CD4-positive, alpha-beta T cell treated with Interleukin-21 for 1 hour (primary cell): Measurements from ENCODE around the gene IGFBP5.

Source experiments
- DNase-seq: peaks from one replicate; pipeline ENCODE4 v3.0.0-alpha.2; 2020

The IGFBP5 gene

GRCh38 chr2:216663106-216663505, 32.2 kb downstream of the IGFBP5 start:
- DNase-seq: no peak

- DNase-seq: no peak
Measured at GRCh38 chr2:216661639-216662375, 33.5 kb downstream of the IGFBP5 start.

GRCh38 chr2:216661051-216661450, 34.3 kb downstream of the IGFBP5 start:
- no peak for DNase-seq

- DNase-seq: no peak
Measured at GRCh38 chr2:216660496-216660895, 34.9 kb downstream of the IGFBP5 start.

GRCh38 chr2:216659276-216659675, 36.1 kb downstream of the IGFBP5 start:
- no peak for DNase-seq

GRCh38 chr2:216658757-216659156, 36.6 kb downstream of the IGFBP5 start:
- no peak for DNase-seq

GRCh38 chr2:216657980-216658379, 37.4 kb downstream of the IGFBP5 start:
- DNase-seq: no peak

- DNase-seq: no peak
Measured at GRCh38 chr2:216657086-216657855, 38.1 kb downstream of the IGFBP5 start.

GRCh38 chr2:216654528-216655052, 40.8 kb downstream of the IGFBP5 start:
- no peak for DNase-seq

- no peak for DNase-seq
Measured at GRCh38 chr2:216653931-216654365, 41.4 kb downstream of the IGFBP5 start.

- no peak for DNase-seq
Measured at GRCh38 chr2:216653093-216653799, 42.1 kb downstream of the IGFBP5 start.

GRCh38 chr2:216652566-216652965, 42.8 kb downstream of the IGFBP5 start:
- no peak for DNase-seq

GRCh38 chr2:216651351-216651881, 43.9 kb downstream of the IGFBP5 start:
- DNase-seq: no peak

GRCh38 chr2:216650626-216651257, 44.6 kb downstream of the IGFBP5 start:
- no peak for DNase-seq

GRCh38 chr2:216649574-216649973, 45.8 kb downstream of the IGFBP5 start:
- no peak for DNase-seq

GRCh38 chr2:216648105-216648504, 47.2 kb downstream of the IGFBP5 start:
- DNase-seq: no peak

GRCh38 chr2:216646116-216646515, 49.2 kb downstream of the IGFBP5 start:
- DNase-seq: no peak

- no peak for DNase-seq
Measured at GRCh38 chr2:216645636-216645950, 49.8 kb downstream of the IGFBP5 start.

GRCh38 chr2:216644842-216645635, 50.3 kb downstream of the IGFBP5 start:
- DNase-seq: no peak

GRCh38 chr2:216643986-216644659, 51.2 kb downstream of the IGFBP5 start:
- no peak for DNase-seq

GRCh38 chr2:216637472-216637871, 57.9 kb downstream of the IGFBP5 start:
- DNase-seq: no peak
